Measurements from ENCODE around the gene RNF112. TPM values are rescaled to one million over a fixed set of nuclear protein-coding genes. Genes with fewer than 3 reads are reported as not detected.

RNF112 gene
- total and polyA plus RNA-seq, 7 donors = 0.60 to 8.6 (median 7.2) TPM

DNA sequence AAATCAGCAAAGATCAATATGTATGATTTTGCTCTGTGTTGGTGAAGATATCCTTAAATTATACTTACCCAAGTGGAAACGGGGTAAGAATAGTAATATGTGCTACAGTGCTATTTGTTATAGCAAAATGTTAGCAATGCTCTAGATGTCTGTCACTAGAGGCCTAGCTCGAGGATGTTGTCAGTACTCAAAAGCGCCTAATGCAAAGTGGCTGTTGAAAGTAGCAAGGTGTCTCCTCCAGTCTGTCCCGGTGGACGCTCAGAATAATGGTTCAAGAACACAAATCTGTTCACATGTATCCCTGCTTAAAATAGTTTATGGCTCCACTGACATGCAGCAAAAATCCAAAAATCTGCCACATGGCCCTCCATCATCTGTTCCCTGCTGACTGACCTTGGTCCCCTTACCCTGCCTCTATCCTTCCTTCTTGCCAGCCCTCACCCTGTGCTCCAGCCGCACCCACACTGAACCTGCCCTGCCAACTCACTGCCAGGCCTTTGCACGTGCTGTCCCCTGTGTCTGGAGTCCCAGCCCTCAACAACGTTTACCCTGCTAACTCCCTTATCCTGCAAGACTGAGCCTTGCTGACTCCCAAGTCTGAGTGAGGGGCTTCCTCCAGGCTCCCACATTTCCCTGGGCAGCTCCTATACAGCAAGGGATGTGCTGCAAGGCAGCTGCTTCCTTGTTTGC is 9.6 kb upstream of the RNF112 start:
- intact Hi-C loops (cut with DNase I) = no loop called here
- WGBS, 2 donors = 60 to 76% methylated on average over 8 of the region's 8 CpGs
- Histone ChIP-seq H3K27me3 (no peaks in the 10 kb centered on the region), H3K4me3 (no peak overlapping the region), H3K4me1 (peaks cover 0 to 37% (median 26%) of the 10 kb centered on the region in 4 donors), H3K27ac (peak overlapping the region; percentile 24 to 46 (median 33)), H3K36me3 (no peaks in the 10 kb centered on the region), H3K9me3 (no peaks in the 10 kb centered on the region)
- DNase-seq = peak; percentile 35
- no peak for TF ChIP-seq POLR2A (IDR thresholded peaks at IDR 0.05)

DNA sequence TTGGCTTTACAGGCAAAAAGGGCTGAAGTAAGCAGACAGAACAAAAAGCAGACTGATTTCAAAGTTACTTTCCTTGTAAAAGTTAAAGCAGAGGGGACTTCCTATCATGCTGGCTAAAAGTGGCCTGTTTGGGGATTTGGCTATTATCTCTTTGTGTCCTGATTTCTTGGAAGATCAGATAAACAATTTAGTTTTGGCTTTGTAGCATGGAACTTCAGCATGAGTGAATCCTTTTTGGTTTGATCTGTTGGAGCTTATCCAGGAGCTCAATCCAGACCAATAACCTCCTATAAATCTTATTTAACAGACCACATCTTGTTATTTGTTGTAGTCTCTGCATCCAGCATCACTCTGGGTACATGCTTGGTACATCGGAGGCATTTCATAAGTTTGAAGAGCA is 8.9 kb upstream of the RNF112 start:
- no peaks in the 10 kb centered on the region for H3K9me3 ChIP-seq
- 74 to 84% methylated on average over 1 of the region's 1 CpG for WGBS, 2 donors
- H3K4me3 ChIP-seq = no peak overlapping the region
- H3K27me3 ChIP-seq = no peaks in the 10 kb centered on the region
- H3K36me3 ChIP-seq = no peaks in the 10 kb centered on the region
- TF ChIP-seq EP300 (IDR thresholded peaks at IDR 0.05) = no peak
- TF ChIP-seq, protein P1, sequence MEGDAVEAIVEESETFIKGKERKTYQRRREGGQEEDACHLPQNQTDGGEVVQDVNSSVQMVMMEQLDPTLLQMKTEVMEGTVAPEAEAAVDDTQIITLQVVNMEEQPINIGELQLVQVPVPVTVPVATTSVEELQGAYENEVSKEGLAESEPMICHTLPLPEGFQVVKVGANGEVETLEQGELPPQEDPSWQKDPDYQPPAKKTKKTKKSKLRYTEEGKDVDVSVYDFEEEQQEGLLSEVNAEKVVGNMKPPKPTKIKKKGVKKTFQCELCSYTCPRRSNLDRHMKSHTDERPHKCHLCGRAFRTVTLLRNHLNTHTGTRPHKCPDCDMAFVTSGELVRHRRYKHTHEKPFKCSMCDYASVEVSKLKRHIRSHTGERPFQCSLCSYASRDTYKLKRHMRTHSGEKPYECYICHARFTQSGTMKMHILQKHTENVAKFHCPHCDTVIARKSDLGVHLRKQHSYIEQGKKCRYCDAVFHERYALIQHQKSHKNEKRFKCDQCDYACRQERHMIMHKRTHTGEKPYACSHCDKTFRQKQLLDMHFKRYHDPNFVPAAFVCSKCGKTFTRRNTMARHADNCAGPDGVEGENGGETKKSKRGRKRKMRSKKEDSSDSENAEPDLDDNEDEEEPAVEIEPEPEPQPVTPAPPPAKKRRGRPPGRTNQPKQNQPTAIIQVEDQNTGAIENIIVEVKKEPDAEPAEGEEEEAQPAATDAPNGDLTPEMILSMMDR (IDR thresholded peaks at IDR 0.05) = no peak
- no peak for TF ChIP-seq POLR2A (IDR thresholded peaks at IDR 0.05)
- TF ChIP-seq POLR2AphosphoS5 (IDR thresholded peaks at IDR 0.05) = no peak
- H3K4me1 ChIP-seq = peaks cover 0 to 37% (median 26%) of the 10 kb centered on the region in 4 donors
- intact Hi-C loops (cut with DNase I) = no loop called here
- H3K27ac ChIP-seq = peak overlapping the region; percentile 24 to 46 (median 33)
- DNase-seq = peak; percentile 10

DNA sequence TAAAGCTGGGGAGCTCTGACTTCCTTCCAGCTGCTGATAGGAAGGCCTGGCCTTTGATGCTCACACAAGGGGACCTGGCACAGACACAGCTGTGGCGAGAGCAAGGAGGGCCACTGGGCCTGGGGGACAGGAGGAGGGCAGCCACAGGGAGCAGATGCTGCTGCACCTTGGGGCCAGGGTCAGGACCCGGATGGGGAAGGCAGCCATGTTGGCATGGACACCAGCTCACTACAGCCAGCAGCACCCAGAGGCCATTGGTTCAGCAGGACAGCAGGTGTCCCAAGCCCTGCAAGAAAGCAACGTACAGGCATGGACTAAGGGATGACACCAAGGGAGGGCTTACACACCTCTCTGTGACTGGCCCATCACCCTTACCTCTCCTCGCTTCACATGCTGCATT is 8.0 kb upstream of the RNF112 start:
- WGBS, 2 donors = 92 to 96% methylated on average over 4 of the region's 4 CpGs
- Histone ChIP-seq H3K27ac (no peak overlapping the region), H3K4me1 (peaks cover 0 to 30% (median 18%) of the 10 kb centered on the region in 4 donors), H3K36me3 (no peaks in the 10 kb centered on the region), H3K4me3 (no peak overlapping the region), H3K9me3 (no peaks in the 10 kb centered on the region), H3K27me3 (no peaks in the 10 kb centered on the region)
- DNase-seq = peak; percentile 51
- intact Hi-C loops (cut with DNase I) = no loop called here
- TF ChIP-seq POLR2A (IDR thresholded peaks at IDR 0.05) (no peak), EP300 (IDR thresholded peaks at IDR 0.05) (no peak), POLR2AphosphoS5 (IDR thresholded peaks at IDR 0.05) (no peak)
- TF ChIP-seq, protein P1 (IDR thresholded peaks at IDR 0.05) = no peak

DNA sequence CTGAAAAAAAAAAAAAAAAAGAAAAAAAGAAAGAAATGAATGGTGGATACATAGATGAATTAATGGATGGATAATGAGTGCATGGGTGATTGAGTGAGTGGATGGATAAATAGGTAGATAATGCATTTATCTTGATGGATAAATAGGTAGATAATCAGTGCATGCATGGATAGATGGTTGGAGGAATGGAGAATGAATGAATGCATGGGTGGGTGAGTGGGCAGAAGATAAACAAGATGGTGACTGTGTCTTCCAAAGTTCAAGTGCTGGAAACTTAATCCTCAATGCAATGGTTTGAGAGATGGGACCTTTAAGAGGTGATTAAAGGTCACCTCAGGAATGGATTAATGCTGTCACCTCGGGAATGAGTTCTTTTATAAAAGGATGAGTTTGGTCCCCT is 6.8 kb upstream of the RNF112 start:
- TF ChIP-seq POLR2A (IDR thresholded peaks at IDR 0.05) = no peak
- no peak for TF ChIP-seq POLR2AphosphoS5 (IDR thresholded peaks at IDR 0.05)
- no peak for TF ChIP-seq EP300 (IDR thresholded peaks at IDR 0.05)
- Histone ChIP-seq H3K27me3 (no peaks in the 10 kb centered on the region), H3K36me3 (no peaks in the 10 kb centered on the region), H3K27ac (no peak overlapping the region), H3K4me3 (no peak overlapping the region), H3K4me1 (peaks cover 0 to 20% (median 11%) of the 10 kb centered on the region in 4 donors), H3K9me3 (no peaks in the 10 kb centered on the region)
- 64 to 80% methylated on average over 1 of the region's 1 CpG for WGBS, 2 donors
- DNase-seq = no peak
- intact Hi-C loops (cut with DNase I) = no loop called here

DNA sequence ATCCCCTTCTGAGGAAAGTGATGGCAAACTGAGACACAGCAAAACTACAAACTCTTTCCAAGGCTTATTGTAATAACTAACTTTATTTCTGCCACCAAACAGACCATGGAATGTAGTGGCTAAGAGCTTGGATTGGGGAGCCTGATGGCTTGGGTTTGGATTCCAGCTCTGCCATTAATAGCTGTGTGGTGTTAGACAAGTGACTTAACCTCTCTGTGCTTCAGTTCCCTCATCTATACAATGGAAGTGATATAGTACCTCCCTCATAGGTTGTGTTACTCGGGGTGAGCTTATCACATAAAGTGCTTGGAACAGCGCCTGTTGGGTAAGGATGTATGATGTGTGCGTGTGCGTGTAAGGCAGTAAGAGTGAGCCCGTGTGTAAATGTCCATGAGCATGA is 5.9 kb upstream of the RNF112 start:
- DNase-seq = no peak
- no peak overlapping the region for H3K27ac ChIP-seq
- H3K36me3 ChIP-seq = no peaks in the 10 kb centered on the region
- H3K27me3 ChIP-seq = no peaks in the 10 kb centered on the region
- peaks cover 0 to 17% (median 11%) of the 10 kb centered on the region in 4 donors for H3K4me1 ChIP-seq
- intact Hi-C loops (cut with DNase I) = no loop called here
- TF ChIP-seq POLR2A (IDR thresholded peaks at IDR 0.05) = no peak
- TF ChIP-seq EP300 (IDR thresholded peaks at IDR 0.05) = no peak
- TF ChIP-seq, protein P1 (IDR thresholded peaks at IDR 0.05) = no peak
- TF ChIP-seq POLR2AphosphoS5 (IDR thresholded peaks at IDR 0.05) = no peak
- H3K9me3 ChIP-seq = no peaks in the 10 kb centered on the region
- WGBS, 2 donors = 94 to 96% methylated on average over 5 of the region's 5 CpGs
- H3K4me3 ChIP-seq = no peak overlapping the region
